HepG2 (cell line): ENCODE results near the gene RNFT2. TPM values are rescaled to one million over a fixed set of nuclear protein-coding genes. Genes with fewer than 3 reads are reported as not detected.

Experiments
- ATAC-seq: fragments of 200-7000 bp; cut with Tn5 transposase; 3 replicates; pipeline ENCODE4 v1.9.1; 2020; ENCODE audit warnings: mild to moderate bottlenecking, moderate library complexity
- BruUV-seq: library from RNA; stranded (reverse); fragments of 400-500 nt; replicated peaks from 2 replicates; lab custom pipeline; 2021; lab: Mats Ljungman, UMichigan
- CTCF ChIA-PET: fragments of 300-600 bp; formaldehyde crosslinking; extraction: SDS; loops from one replicate; lab custom pipeline; 2021; ENCODE audit warnings: low total read pairs, inconsistent platforms, low intra/inter-chr PET ratio; lab: Yijun Ruan, JAX
- POLR2A ChIA-PET: fragments of 350-600 bp; sonication (Branson Sonifier 250); formaldehyde crosslinking; loops from one replicate; lab custom pipeline; 2020; ENCODE audit warnings: antibody characterized with exemption, inconsistent platforms; lab: Yijun Ruan, JAX
- DNase-seq: peaks from one replicate; pipeline ENCODE4 v3.0.0-alpha.2; 2015; ENCODE audit warnings: low spot score
- FAIRE-seq: peaks from 3 replicates; lab custom pipeline; 2011; peaks lifted over from hg19 to GRCh38; lab: Jason Lieb, UNC
- H2AFZ ChIP-seq: one replicate; pipeline ENCODE4 v1.6.1; 2011; ENCODE audit warnings: low read length, inconsistent platforms
- H3K27ac ChIP-seq: fragments of 300-600 bp; 3 replicates; pipeline ENCODE4 v1.8.0; 2011; ENCODE audit warnings: mixed run types, mild to moderate bottlenecking, mixed read lengths, low read length, inconsistent platforms; ENCODE audit not compliant: insufficient read depth; ENCODE audit errors: extremely low read length
- H3K27me3 ChIP-seq, 2 experiments: fragments of 200-600 bp in 1 of 2; 2 replicates in 1 of 2; 3 replicates in 1 of 2; pipeline versions ENCODE4 v1.6.0 to v1.8.0; 2011; ENCODE audit warnings: low read length in 2 of 2, mild to moderate bottlenecking in 2 of 2, moderate library complexity in 2 of 2, inconsistent platforms in 1 of 2; ENCODE audit not compliant: insufficient read depth in 2 of 2, control insufficient read depth in 1 of 2
- H3K36me3 ChIP-seq, 2 experiments: fragments of 200-600 bp in 1 of 2; replicated peaks in 1 of 2; 2 replicates in 1 of 2; 3 replicates in 1 of 2; pipeline versions ENCODE4 v1.5.1 to v1.8.0; 2011; ENCODE audit warnings: low read length in 2 of 2, inconsistent platforms in 1 of 2; ENCODE audit not compliant: insufficient read depth in 2 of 2, control insufficient read depth in 1 of 2
- H3K4me1 ChIP-seq: 2 replicates; pipeline ENCODE4 v1.5.1; 2012; ENCODE audit warnings: low read length, inconsistent platforms; ENCODE audit not compliant: insufficient read depth
- H3K4me2 ChIP-seq: 2 replicates; pipeline ENCODE4 v1.6.0; 2011; ENCODE audit warnings: low read depth, low read length, inconsistent platforms
- H3K4me3 ChIP-seq, 3 experiments: fragments of 200-600 bp in 1 of 3; sonication (generic), shearing (Covaris generic) in 1 of 3; replicated peaks in 1 of 3; 2 replicates each; pipeline ENCODE4 v1.5.1; 2011 to 2016; ENCODE audit warnings: low read length in 3 of 3, inconsistent platforms in 2 of 3, low read depth in 2 of 3, mild to moderate bottlenecking in 2 of 3, control low read depth in 1 of 3, mixed read lengths in 1 of 3; ENCODE audit not compliant: insufficient read depth in 1 of 3
- H3K79me2 ChIP-seq: one replicate; pipeline ENCODE4 v1.6.1; 2011; ENCODE audit warnings: low read length, inconsistent platforms; ENCODE audit not compliant: insufficient read depth
- H3K9ac ChIP-seq: 2 replicates; pipeline ENCODE4 v1.6.0; 2011; ENCODE audit warnings: mild to moderate bottlenecking, low read depth, low read length, inconsistent platforms; ENCODE audit not compliant: insufficient read depth
- H3K9me3 ChIP-seq: 2 replicates; pipeline ENCODE4 v1.5.1; 2012; ENCODE audit warnings: mild to moderate bottlenecking, low read length
- H4K20me1 ChIP-seq: 2 replicates; pipeline ENCODE4 v1.6.0; 2011; ENCODE audit warnings: inconsistent platforms, mild to moderate bottlenecking, low read length, moderate library complexity; ENCODE audit not compliant: insufficient read depth
- ATRX ChIP-seq: sonication (generic); formaldehyde crosslinking; IDR thresholded peaks from 2 replicates; pipeline ENCODE4 v1.4.0; 2020; ENCODE audit warnings: missing genetic modification reagents, borderline replicate concordance
- FOSL1 ChIP-seq: sonication (generic); formaldehyde crosslinking; IDR thresholded peaks from 2 replicates; pipeline ENCODE4 v1.9.0; 2021; ENCODE audit warnings: missing genetic modification reagents, borderline replicate concordance
- IRF9 ChIP-seq: sonication (generic); formaldehyde crosslinking; IDR thresholded peaks from 2 replicates; pipeline ENCODE4 v1.8.0; 2022; ENCODE audit warnings: missing genetic modification reagents, mild to moderate bottlenecking, borderline replicate concordance
- JUNB ChIP-seq: sonication (generic); formaldehyde crosslinking; IDR thresholded peaks from 2 replicates; pipeline ENCODE4 v1.8.0; 2022; ENCODE audit warnings: missing genetic modification reagents, mild to moderate bottlenecking, borderline replicate concordance
- ZNF768 ChIP-seq: sonication (generic); formaldehyde crosslinking; IDR thresholded peaks from 2 replicates; pipeline ENCODE4 v1.4.0; 2020; ENCODE audit warnings: missing genetic modification reagents
- ZSCAN21 ChIP-seq: sonication (generic); formaldehyde crosslinking; IDR thresholded peaks from 2 replicates; pipeline ENCODE4 v1.8.0; 2022; ENCODE audit warnings: mild to moderate bottlenecking, missing genetic modification reagents, moderate library complexity, borderline replicate concordance
- WGBS: methylation state at CpG from one replicate; pipeline ENCODE4 v1.1.6; 2017; ENCODE audit warnings: low lambda C conversion rate; 5-methylcytosine and 5-hydroxymethylcytosine counted together
- in situ Hi-C: cut with HindIII; loops from 2 replicates; pipeline ENCODE4 v1.10.0; 2017; ENCODE audit warnings: low pct_unique_long_range_greater_than_20kb; ENCODE audit not compliant: extremely low pct_ligation_motif_present
- intact Hi-C: fragments of 100-400 bp; cut with micrococcal nuclease; formaldehyde crosslinking; loops from one replicate; pipeline ENCODE4 v1.10.0; 2022; ENCODE audit not compliant: unreplicated experiment
- polyA plus RNA-seq, 8 experiments: library from polyadenylated mRNA; depleted of rRNA in 3 of 8; stranded (reverse) in 7 of 8; unstranded in 1 of 8; fragments of >200 nt; fragmentation: Illumina TruSeq in 4 of 8; extraction: Trizol in 4 of 8; gene quantifications; 2 replicates each; pipeline versions ENCODE4 v1.2.1 to v1.2.3, GENCODE V29; 2011 to 2016; ENCODE audit warnings: low read depth in 4 of 8, missing spikeins in 1 of 8, mixed read lengths in 1 of 8; ENCODE audit not compliant: insufficient read depth in 1 of 8
- total RNA-seq, 5 experiments: library from RNA; depleted of rRNA; stranded (reverse); fragments of >200 nt; fragmentation: Illumina TruSeq; extraction: Trizol; gene quantifications; 2 replicates each; pipeline ENCODE4 v1.2.3, GENCODE V29; 2016; ENCODE audit warnings: low read depth in 1 of 5

RNFT2 gene
- total and polyA plus RNA-seq, 2 of the 13 experiments (the other 11 are each of a cell fraction or from before 2014, with no cell fraction given): 3.3 to 8.3 TPM

DNA sequence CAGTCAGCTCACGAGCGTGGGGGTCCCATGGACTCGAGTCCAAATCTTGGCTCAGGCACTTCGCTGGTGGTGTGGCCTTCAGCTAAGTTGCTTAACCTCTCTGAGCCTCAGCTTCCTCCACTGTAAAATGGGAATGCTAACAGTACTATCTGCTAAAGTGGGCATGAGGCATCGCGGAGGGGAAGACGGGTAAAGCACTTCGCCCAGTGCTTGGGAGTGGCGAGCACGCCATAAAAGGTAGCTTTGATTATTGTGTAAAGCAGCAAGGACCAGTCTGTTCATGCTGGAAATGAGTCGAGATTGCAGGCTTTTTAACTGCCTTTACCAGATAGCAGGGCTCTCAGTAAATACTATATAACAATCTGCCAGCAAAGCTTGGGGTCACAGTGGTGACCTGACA is 118.6 kb downstream of the RNFT2 start:
- BruUV-seq: no TSS peak
- Histone ChIP-seq H3K27ac (no peak overlapping the region), H2AFZ (no peak overlapping the region), H3K4me3 (no peak overlapping the region), H4K20me1 (no peaks in the 10 kb centered on the region), H3K9me3 (no peaks in the 10 kb centered on the region), H3K27me3 (peaks cover 0 to 22% of the 10 kb centered on the region in 2 experiments; a peak in 3 of 5 replicates), H3K79me2 (no peaks in the 10 kb centered on the region), H3K4me2 (no peak overlapping the region), H3K9ac (no peak overlapping the region), H3K4me1 (peaks cover 12% of the 10 kb centered on the region; the same call in 1 of the 2 replicates), H3K36me3 (no peaks in the 10 kb centered on the region)
- DNase-seq (no peak), FAIRE-seq (no peak), ATAC-seq (no peak)
- 52% methylated on average over 11 of the region's 11 CpGs for WGBS
- intact Hi-C loops (no loop called here), in situ Hi-C loops (no loop called here)
- ChIA-PET CTCF (no interaction called here), POLR2A (interaction anchor here (0.6 kb wide), 1 partner anchor 85 kb away, joined by 4 read pairs; no protein-coding TSS in a partner anchor)
- no peak for TF ChIP-seq FOSL1
- 0 out of 2 replicates have a peak, but pooled peaks have one; percentile 33 for TF ChIP-seq ZNF768 (CRISPR knock-in tag)

GRCh38 chr12:116859079-116859478 is 121.0 kb downstream of the RNFT2 start:
- in situ Hi-C loops: no loop called here
- H3K79me2 ChIP-seq: no peaks in the 10 kb centered on the region
- TF ChIP-seq ATRX: no peak
- TF ChIP-seq IRF9 (CRISPR knock-in tag): no peak
- no peak for TF ChIP-seq ZSCAN21 (CRISPR knock-in tag)
- TF ChIP-seq JUNB (CRISPR knock-in tag): no peak
- TF ChIP-seq, all 625 proteins: peak for 0
- Histone ChIP-seq H3K4me2 (no peak overlapping the region), H3K9ac (no peak overlapping the region), H3K9me3 (no peaks in the 10 kb centered on the region), H3K4me3 (no peak overlapping the region), H3K27me3 (peaks cover 0 to 22% of the 10 kb centered on the region in 2 experiments; a peak in 3 of 5 replicates), H2AFZ (no peak overlapping the region), H3K36me3 (no peaks in the 10 kb centered on the region), H4K20me1 (no peaks in the 10 kb centered on the region), H3K4me1 (peaks cover 24% of the 10 kb centered on the region), H3K27ac (no peak overlapping the region)
- POLR2A ChIA-PET: no interaction called here
- ATAC-seq (no peak), FAIRE-seq (no peak), DNase-seq (no peak)
- WGBS: 6% methylated on average over 5 of the region's 5 CpGs
- BruUV-seq: no TSS peak
- CTCF ChIA-PET: no interaction called here
- intact Hi-C loops: no loop called here
